ENCODE data around the gene BCL2L1.

Gene BCL2L1

DNA sequence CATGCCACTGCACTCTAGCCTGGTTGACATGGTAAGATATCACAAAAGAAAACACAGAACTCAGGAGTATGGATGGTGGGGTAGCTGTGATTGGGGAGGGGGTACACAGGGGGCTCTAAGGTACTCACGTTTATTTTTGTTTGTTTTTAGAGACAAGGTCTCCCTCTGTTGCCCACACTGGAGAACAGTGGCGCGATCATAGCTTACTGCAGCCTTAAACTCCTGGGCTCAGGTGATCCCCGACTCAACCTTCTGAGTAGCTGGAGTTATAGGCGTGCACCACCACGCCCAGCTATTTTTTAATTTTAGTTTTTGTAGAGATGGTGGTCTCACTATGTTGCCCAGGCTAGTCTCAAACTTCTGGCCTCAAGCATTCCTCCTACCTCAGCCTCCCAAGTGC lies 29.3 kb downstream of the BCL2L1 start:
- Histone ChIP-seq H3K27ac (ENCODE audit: low read depth, low read length, poor library complexity, severe bottlenecking) (peak overlapping the region; percentile 29), H2AFZ (ENCODE audit: low read length) (no peak overlapping the region), H3K9me3 (ENCODE audit: low read length) (no peaks in the 10 kb centered on the region), H3K36me3 (ENCODE audit: insufficient read depth, low read length) (peaks cover 25% of the 10 kb centered on the region; the same call in 1 of the 2 replicates), H4K20me1 (ENCODE audit: insufficient read depth, low read length) (no peaks in the 10 kb centered on the region), H3K4me3 (ENCODE audit: low read depth, low read length, poor library complexity, severe bottlenecking) (no peak overlapping the region), H3K27me3 (ENCODE audit: insufficient read depth, low read length) (no peaks in the 10 kb centered on the region), H3F3A (ENCODE audit: insufficient read depth, low read length) (peaks cover 6% of the 10 kb centered on the region), H3K4me1 (ENCODE audit: insufficient read depth, low read length, severe bottlenecking) (peaks cover 52% of the 10 kb centered on the region), H3K9ac (ENCODE audit: low read length) (no peak overlapping the region), H3K4me2 (ENCODE audit: low read length) (no peak overlapping the region), H3K9me2 (ENCODE audit: low read depth, low read length) (no peaks in the 10 kb centered on the region), H3K79me2 (ENCODE audit: insufficient read depth, low read length) (peaks cover 9% of the 10 kb centered on the region; the same call in 1 of the 2 replicates)
- TF ChIP-seq EZH2 (IDR thresholded peaks at IDR 0.05; ENCODE audit: borderline replicate concordance, low read length): no peak
- TF ChIP-seq, protein P1, sequence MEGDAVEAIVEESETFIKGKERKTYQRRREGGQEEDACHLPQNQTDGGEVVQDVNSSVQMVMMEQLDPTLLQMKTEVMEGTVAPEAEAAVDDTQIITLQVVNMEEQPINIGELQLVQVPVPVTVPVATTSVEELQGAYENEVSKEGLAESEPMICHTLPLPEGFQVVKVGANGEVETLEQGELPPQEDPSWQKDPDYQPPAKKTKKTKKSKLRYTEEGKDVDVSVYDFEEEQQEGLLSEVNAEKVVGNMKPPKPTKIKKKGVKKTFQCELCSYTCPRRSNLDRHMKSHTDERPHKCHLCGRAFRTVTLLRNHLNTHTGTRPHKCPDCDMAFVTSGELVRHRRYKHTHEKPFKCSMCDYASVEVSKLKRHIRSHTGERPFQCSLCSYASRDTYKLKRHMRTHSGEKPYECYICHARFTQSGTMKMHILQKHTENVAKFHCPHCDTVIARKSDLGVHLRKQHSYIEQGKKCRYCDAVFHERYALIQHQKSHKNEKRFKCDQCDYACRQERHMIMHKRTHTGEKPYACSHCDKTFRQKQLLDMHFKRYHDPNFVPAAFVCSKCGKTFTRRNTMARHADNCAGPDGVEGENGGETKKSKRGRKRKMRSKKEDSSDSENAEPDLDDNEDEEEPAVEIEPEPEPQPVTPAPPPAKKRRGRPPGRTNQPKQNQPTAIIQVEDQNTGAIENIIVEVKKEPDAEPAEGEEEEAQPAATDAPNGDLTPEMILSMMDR (IDR thresholded peaks at IDR 0.05; ENCODE audit: low read length): no peak

DNA sequence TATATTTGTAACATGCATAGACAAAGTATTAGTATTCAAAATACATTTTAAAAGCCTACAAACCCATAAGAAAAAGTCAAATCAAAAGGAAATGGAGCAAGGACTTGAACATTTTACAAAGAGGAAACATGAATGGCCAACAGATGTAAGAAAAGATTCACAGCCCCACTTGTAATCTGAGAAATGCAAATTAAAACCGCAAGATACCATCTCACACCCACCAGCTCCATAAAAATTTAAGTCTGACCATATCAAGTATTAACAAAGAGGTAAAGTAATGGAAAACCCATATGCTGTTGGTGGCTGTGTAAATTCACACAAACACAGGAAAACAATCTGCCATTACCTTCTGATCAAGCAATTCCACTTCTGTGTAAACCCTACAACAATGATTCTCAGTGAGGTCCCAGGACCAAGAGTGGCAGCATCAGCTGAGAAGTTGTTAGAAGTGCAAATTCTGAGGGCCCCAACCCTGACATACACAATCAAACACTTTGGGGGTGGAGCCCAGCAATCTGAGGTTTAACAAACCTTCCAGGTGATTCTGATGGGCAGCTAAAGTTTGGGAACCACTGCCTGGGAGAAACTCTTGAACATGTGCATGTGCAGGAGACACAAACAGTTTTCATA lies 30.9 kb downstream of the BCL2L1 start:
- Histone ChIP-seq H3K4me1 (ENCODE audit: insufficient read depth, low read length, severe bottlenecking) (peaks cover 64% of the 10 kb centered on the region), H3K9me2 (ENCODE audit: low read depth, low read length) (no peaks in the 10 kb centered on the region), H2AFZ (ENCODE audit: low read length) (no peak overlapping the region), H3K4me2 (ENCODE audit: low read length) (peak overlapping the region; percentile 59), H3K27ac (ENCODE audit: low read depth, low read length, poor library complexity, severe bottlenecking) (peak overlapping the region; percentile 94), H3K79me2 (ENCODE audit: insufficient read depth, low read length) (peaks cover 11% of the 10 kb centered on the region; the same call in 1 of the 2 replicates), H4K20me1 (ENCODE audit: insufficient read depth, low read length) (no peaks in the 10 kb centered on the region), H3K9ac (ENCODE audit: low read length) (peak overlapping the region; percentile 22; the same call in 1 of the 2 replicates), H3K36me3 (ENCODE audit: insufficient read depth, low read length) (peaks cover 30% of the 10 kb centered on the region; the same call in 1 of the 2 replicates), H3K27me3 (ENCODE audit: insufficient read depth, low read length) (no peaks in the 10 kb centered on the region), H3F3A (ENCODE audit: insufficient read depth, low read length) (peaks cover 6% of the 10 kb centered on the region), H3K9me3 (ENCODE audit: low read length) (no peaks in the 10 kb centered on the region), H3K4me3 (ENCODE audit: low read depth, low read length, poor library complexity, severe bottlenecking) (peak overlapping the region; percentile 17)
- no peak for TF ChIP-seq EZH2 (IDR thresholded peaks at IDR 0.05; ENCODE audit: borderline replicate concordance, low read length)
- TF ChIP-seq, protein P1 (IDR thresholded peaks at IDR 0.05; ENCODE audit: low read length): no peak

DNA sequence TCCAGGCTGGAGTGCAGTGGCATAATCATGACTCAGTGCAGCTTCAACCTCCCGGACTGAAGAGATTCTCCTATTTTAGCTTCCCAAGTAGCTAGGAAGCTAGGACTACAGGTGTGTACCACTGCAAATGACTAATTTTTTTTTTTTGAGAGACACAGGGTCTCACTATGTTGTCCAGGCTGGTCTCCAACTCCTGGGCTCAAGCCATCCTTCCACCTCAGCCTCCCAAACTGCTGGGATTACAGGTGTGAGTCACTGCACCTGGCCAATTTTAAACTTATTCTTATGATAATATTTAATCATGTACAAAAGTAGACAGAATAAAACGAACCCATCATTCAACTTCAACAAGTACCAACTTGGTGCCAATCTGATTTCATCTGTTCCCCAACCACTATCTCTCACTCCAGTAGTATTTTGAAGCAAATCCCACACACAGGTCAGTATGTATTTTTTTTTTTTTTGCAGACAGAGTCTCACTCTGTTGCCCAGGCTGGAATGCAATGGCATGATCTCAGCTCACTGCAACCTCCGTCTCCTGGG lies 32.5 kb downstream of the BCL2L1 start:
- Histone ChIP-seq H2AFZ (ENCODE audit: low read length) (no peak overlapping the region), H3K9ac (ENCODE audit: low read length) (peak overlapping the region; percentile 29; the same call in 1 of the 2 replicates), H3K27me3 (ENCODE audit: insufficient read depth, low read length) (no peaks in the 10 kb centered on the region), H3K27ac (ENCODE audit: low read depth, low read length, poor library complexity, severe bottlenecking) (peak overlapping the region; percentile 94), H3K4me2 (ENCODE audit: low read length) (0 out of 2 replicates have a peak overlapping the region, but pooled peaks have one; percentile 16), H3F3A (ENCODE audit: insufficient read depth, low read length) (peaks cover 9% of the 10 kb centered on the region), H3K4me3 (ENCODE audit: low read depth, low read length, poor library complexity, severe bottlenecking) (no peak overlapping the region), H4K20me1 (ENCODE audit: insufficient read depth, low read length) (no peaks in the 10 kb centered on the region), H3K4me1 (ENCODE audit: insufficient read depth, low read length, severe bottlenecking) (peaks cover 78% of the 10 kb centered on the region), H3K36me3 (ENCODE audit: insufficient read depth, low read length) (peaks cover 32% of the 10 kb centered on the region; the same call in 1 of the 2 replicates), H3K9me2 (ENCODE audit: low read depth, low read length) (no peaks in the 10 kb centered on the region), H3K79me2 (ENCODE audit: insufficient read depth, low read length) (peaks cover 13% of the 10 kb centered on the region; the same call in 1 of the 2 replicates), H3K9me3 (ENCODE audit: low read length) (no peaks in the 10 kb centered on the region)
- TF ChIP-seq, protein P1 (IDR thresholded peaks at IDR 0.05; ENCODE audit: low read length): no peak
- TF ChIP-seq EZH2 (IDR thresholded peaks at IDR 0.05; ENCODE audit: borderline replicate concordance, low read length): no peak

Data from OCI-LY1 (cell line).